ENCODE data around the gene FAH. TPM values are rescaled to one million over a fixed set of nuclear protein-coding genes. Genes with fewer than 3 reads are reported as not detected.

The FAH gene
- total RNA-seq (2022; extraction: Qiagen RNA extraction), result 29.9 to 34.1 TPM (median 32.7 TPM) in 5 replicates

DNA sequence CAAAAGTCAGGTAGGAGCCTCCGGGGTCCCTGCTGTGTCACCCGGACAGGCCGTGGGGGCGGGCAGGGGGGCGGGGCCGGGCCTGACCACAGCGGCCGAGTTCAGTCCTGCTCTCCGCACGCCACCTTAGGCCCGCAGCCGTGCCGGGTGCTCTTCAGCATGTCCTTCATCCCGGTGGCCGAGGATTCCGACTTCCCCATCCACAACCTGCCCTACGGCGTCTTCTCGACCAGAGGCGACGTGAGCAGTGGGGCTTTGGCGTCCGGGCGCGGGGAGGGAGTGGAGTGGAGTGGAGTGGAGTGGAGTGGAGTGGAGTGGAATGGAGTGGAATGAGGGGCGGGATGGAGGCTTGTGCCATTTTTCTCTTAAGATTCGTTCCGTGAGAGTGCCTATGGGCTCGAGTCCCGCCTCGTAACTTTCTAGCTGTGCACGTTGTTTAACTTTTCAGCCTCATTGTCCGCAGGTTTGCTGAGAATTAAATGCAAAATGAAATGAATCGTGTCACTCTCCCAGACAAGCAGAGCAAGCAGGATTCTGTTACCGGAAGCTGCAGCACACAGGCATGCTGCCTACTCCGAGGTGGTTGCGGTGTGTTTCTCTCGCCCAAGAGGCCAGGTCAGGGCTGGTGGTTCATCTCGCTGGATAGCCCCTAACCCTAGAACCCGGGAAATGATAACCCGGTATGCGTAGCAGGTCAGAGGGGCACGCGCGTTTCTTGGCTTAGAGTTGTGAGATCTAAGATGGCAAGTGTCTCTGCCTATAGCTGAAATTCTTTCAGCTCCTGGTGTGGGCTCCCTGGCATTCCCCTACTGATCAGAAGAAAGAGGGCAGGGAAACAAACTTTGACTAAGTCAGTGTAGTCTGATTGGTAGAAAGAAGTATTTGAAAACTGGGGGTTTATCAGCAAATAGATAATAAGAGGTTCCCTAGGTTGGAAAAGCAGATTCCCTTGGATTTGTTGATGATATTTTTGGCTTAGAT is at the start of gene FAH:
Gene FAH (plus strand): TSS at position 104 of the 981 bp plus-strand sequence. CDS start 56 bp downstream, at position 160.

Other genes starting within 250 kb of the FAH start
- 8.5 to 17.9 TPM (median 9.4 TPM) in 5 replicates for gene BCL2A1, start 181.8 kb upstream of the FAH start, total RNA-seq (2022; extraction: Qiagen RNA extraction)
- 95.7 to 111 TPM (median 97.3 TPM) in 5 replicates for gene ZFAND6, start 93.3 kb upstream of the FAH start, total RNA-seq (2022; extraction: Qiagen RNA extraction)
- 0.01 TPM in 2 of 5 replicates, not detected in the others for gene CTXND1, start 99.2 kb downstream of the FAH start, total RNA-seq (2022; extraction: Qiagen RNA extraction)